PFSK-1 (cell line): ENCODE data around the gene SULF2.

Experiments used
- FOXP2 ChIP-seq: optimal IDR thresholded peaks from 2 replicates; pipeline ENCODE3; 2011; ENCODE audit warnings: borderline replicate concordance, control low read depth, inconsistent platforms; ENCODE audit not compliant: insufficient read depth; ENCODE audit errors: extremely low read length, extremely low read depth
- POLR2AphosphoS5 ChIP-seq: IDR thresholded peaks from 2 replicates; pipeline ENCODE4 v1.6.1; 2012; ENCODE audit warnings: low read depth, mild to moderate bottlenecking, control low read depth, low read length, moderate library complexity
- REST ChIP-seq, 2 experiments: IDR thresholded peaks; 2 replicates each; pipeline versions ENCODE4 v1.6.1 to v1.8.0; 2011 to 2012; ENCODE audit warnings: low read depth in 2 of 2, low read length in 2 of 2, control low read depth in 1 of 2, inconsistent platforms in 1 of 2, mild to moderate bottlenecking in 1 of 2, moderate library complexity in 1 of 2; ENCODE audit not compliant: insufficient read depth in 1 of 2
- SIN3A ChIP-seq: IDR thresholded peaks from 2 replicates; pipeline ENCODE4 v1.6.1; 2012; ENCODE audit warnings: mild to moderate bottlenecking, low read length, moderate library complexity, borderline replicate concordance; ENCODE audit not compliant: insufficient read depth
- TAF1 ChIP-seq: IDR thresholded peaks from 2 replicates; pipeline ENCODE4 v1.6.1; 2012; ENCODE audit warnings: low read length, control low read depth, borderline replicate concordance; ENCODE audit not compliant: insufficient read depth

SULF2 gene

GRCh38 chr20:47635256-47635655, 150.0 kb downstream of the SULF2 start:
- TF ChIP-seq TAF1, result no peak
- no peak for TF ChIP-seq FOXP2
- no peak for TF ChIP-seq SIN3A
- TF ChIP-seq REST (IDR thresholded peaks at IDR 0.05; ENCODE audit: insufficient read depth in 1 of 2, low read depth in 2 of 2, low read length in 2 of 2), result no peak

DNA sequence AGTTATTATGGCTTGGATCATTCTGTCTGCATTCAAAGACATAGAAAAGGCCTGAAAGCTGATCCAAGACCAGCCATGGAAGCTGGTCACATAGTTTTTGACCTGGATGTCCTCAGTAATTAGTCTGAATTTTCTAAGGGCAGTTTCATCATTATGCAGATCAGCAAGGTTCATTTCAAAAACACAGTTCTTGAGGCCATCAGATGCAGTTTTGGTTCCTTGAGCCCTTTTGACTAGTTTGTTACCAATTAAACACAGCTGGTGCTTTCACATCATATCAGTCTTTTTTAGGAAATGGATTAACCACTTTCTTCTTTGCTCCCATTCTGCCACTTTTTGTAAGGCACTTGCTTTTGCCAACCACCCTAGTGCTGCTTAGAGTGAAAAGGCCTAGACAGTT, 154.2 kb downstream of the SULF2 start:
- TF ChIP-seq POLR2AphosphoS5 (no peak), FOXP2 (no peak), TAF1 (no peak), SIN3A (no peak), REST (IDR thresholded peaks at IDR 0.05; ENCODE audit: insufficient read depth in 1 of 2, low read depth in 2 of 2, low read length in 2 of 2) (no peak)

DNA sequence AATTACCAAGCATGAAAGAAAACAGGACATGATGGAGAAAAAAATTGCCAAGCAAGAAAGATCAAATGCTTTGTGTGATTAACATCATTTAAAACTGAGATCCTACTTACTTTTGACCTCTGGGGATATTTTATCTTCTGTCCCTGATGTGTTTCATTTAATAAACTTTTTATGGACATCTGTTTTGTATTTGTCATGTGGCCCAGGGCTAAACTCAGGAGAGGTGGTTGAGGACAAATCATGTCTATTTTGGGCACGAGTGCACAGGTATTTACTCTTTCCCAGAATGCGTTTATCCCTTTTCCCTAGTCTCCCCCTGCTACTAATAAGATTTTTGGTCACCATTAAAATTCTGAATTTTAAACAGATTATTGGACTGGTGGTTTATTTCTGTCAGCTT, 155.4 kb downstream of the SULF2 start:
- no peak for TF ChIP-seq FOXP2
- no peak for TF ChIP-seq TAF1
- no peak for TF ChIP-seq SIN3A
- no peak for TF ChIP-seq REST (IDR thresholded peaks at IDR 0.05; ENCODE audit: insufficient read depth in 1 of 2, low read depth in 2 of 2, low read length in 2 of 2)
- no peak for TF ChIP-seq POLR2AphosphoS5

DNA sequence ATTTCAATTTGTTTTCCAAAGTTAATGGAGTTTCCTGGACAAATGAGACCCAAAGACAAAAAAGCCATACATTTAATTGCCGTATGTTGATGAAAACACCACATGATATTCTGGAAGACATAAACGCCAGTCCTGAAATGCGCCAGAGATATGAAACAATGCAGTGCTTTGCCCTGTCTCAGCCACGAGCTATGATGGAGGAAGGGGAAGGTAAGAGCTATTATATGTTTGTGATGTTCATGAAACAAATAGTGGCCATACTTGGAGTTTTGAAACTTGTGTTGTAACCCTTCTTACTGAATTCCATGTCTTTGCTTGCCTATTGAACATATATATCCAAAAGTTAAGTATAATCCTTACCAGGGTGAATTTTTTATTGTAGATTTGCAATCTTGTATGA, 157.7 kb downstream of the SULF2 start:
- TF ChIP-seq REST (IDR thresholded peaks at IDR 0.05; ENCODE audit: insufficient read depth in 1 of 2, low read depth in 2 of 2, low read length in 2 of 2) (no peak), TAF1 (no peak)

- TF ChIP-seq TAF1 (no peak), SIN3A (no peak), REST (IDR thresholded peaks at IDR 0.05; ENCODE audit: insufficient read depth in 1 of 2, low read depth in 2 of 2, low read length in 2 of 2) (no peak), FOXP2 (no peak), POLR2AphosphoS5 (no peak)
Measured at GRCh38 chr20:47623206-47623605, 162.1 kb downstream of the SULF2 start.
